GM19099 (cell line): ENCODE data around the gene ZSCAN9.

Source experiments
- POLR2A ChIP-seq: IDR thresholded peaks from 3 replicates; pipeline ENCODE4 v1.6.1; 2011; ENCODE audit warnings: low read depth; ENCODE audit not compliant: insufficient read length; ENCODE audit errors: extremely low read depth

Gene ZSCAN9

DNA sequence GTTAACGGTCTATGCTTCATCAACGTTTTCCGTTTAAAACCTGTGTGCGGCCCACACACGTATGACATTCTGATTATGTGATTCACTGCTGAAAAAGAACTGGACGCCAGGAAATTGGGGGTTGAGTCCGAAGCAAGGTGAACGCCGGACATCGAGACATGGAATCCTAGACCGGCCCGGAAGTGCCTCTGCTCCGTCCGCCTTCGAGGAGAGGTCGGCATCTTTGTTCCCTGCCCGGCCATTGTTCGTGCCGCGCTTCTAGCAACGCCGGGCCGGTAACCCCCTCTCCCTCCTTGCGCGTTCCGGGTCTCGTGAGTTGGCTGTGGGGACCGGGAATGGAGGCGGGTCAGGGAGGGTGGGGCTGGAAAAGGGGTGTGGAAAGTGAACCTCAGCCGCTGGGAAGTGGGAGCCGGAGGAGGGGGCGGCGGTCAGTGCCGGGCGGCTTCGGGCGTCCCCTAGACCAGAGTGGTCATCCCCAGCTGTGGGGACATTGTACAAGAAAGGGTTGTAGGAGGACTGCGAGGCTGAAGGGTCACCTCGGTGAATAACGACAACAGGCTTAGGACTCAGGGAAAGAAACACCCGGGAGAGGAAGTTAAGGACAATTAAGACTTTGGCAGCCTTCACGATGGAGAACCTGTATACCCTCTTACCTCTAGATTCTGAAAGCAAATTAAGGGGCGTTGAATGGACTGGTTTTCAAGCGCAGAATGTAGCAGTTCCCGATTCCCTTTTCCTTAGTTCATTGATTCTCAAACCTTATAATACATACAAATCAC is at the start of gene ZSCAN9:
Gene ZSCAN9 (plus strand): TSS at position 220 of the 779 bp plus-strand sequence. CDS start 1,810 bp downstream, outside the sequence.
- TF ChIP-seq POLR2A, result peak; percentile 85

DNA sequence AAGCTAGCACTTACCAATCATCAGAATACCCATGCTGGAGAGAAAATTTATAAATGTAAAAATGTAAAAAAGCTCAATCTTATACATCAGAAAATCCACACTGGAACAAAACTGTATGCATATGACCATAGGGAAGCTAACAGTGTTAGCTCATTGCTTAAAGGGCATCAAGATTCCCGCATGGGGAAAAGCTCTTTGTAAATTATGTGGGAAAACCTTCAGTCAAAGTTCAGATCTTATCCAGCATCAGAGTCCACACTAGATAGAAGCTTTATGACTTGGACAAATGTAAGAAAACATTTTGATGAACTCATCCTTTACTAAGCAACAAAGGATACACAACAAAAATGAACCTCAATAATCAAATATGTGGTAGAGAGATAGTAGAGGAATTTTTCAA is 48.7 kb upstream of the ZSCAN9 start:
- no peak for TF ChIP-seq POLR2A

DNA sequence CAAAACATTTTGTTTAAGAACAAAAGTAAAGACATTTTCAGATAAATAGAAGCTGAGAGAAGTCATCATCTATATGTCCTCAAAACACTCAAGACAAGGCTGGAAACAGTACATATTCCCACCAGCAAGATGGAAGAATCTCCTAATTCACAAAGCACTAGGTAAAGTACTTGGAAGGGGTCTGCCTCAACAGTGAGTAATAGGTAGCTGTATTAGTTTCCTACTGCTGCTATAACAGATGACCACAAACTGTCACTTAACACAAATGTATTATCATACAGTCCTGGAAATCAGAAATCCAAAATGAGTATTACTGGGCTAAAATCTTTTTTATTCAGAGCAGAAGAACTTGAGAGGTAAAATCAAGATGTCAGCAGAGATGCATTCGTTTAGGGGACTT is 42.8 kb upstream of the ZSCAN9 start:
- TF ChIP-seq POLR2A, result no peak

DNA sequence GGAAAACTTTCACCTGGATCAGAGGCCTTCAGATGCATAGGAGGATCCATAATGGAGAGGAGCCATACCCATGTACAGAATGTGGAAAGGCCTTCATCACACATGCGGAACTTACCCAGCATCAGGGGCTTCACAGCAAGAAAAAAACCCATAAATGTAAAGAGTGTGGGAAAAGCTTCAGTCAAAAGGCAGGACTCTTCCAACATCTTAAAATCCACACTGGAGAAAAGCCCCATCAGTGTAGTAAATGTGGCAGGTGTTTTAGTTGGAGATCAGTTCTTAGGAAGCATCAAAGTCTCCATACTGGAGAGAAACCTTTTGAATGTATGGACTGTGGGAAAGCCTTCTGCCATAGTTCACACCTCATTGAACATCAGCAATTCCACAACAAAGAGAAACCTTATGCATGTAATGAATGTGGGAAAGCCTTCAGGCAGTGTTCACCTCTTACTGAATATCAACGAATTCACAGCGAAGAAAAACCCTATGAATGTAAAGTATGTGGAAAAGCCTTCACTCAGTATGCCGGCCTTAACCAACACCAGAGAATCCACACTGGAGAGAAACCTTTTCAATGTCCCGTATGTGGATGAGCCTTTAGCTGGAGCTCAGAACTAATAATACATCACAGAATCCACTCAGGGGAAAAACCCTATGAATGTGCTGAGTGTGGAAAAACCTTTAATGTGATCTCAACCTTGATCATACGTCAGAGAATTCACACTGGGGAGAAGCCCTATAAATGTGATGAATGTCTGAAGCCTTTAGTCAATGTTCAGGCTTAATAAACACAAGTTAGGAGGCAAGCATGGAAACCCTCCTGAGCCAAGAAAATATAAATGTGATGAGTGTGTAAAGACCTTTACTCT is 36.7 kb upstream of the ZSCAN9 start:
- TF ChIP-seq POLR2A, result no peak

DNA sequence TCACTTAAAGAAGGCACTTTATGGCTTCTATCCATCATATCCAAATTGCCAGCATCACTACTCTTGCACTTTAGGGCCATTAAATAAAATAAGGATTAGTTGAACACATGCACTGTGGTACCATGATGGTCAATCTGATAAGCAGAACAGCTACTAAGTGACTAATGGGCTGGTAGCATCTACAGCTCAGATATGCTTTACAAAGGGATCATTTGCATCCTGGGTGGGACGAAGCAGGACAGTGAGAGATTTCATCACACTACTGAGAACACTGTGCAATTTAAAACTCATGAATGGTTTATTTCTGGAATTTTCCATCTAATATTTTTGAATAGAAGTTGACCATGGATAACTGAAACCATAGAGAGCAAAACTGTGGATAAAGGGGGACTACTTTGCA is 25.1 kb upstream of the ZSCAN9 start:
- no peak for TF ChIP-seq POLR2A

DNA sequence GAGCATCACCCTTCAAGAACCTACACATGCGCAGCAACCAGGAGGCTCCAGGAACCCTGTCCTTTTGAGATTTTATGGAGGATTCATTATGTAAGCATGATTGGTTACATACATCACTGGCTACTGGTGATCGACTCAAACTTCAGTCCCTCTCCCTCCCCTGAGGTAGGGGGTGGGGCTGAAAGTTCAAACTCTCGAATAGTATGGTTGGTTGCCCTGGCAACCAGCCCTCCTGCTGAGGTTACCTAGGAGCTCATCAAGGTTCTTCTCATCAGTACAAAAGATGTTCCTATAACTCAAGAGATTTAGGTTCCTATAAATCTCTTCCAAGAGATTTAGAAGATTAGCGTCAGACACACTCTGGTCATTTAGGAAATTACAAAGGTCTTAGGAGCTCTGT is 21.9 kb upstream of the ZSCAN9 start:
- TF ChIP-seq POLR2A, result no peak

DNA sequence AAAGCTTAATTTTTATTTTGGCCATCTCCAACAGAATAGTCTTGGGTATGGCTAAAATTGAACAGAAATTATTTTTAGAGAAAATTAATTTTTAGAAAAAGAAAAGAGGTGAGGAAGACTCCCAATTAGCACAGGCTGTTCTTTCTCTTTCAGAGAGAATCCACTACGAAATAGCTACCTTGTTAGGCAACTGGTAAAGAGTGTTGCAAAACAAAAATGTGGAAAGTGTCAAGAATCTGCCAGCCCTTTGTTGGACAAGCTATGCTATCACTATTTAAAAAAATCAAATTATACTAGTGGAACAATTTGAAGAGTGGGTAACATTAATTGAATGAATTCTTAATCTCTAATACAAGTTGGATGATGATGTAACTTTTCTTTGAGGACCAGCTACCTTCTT is 19.2 kb upstream of the ZSCAN9 start:
- TF ChIP-seq POLR2A, result no peak

DNA sequence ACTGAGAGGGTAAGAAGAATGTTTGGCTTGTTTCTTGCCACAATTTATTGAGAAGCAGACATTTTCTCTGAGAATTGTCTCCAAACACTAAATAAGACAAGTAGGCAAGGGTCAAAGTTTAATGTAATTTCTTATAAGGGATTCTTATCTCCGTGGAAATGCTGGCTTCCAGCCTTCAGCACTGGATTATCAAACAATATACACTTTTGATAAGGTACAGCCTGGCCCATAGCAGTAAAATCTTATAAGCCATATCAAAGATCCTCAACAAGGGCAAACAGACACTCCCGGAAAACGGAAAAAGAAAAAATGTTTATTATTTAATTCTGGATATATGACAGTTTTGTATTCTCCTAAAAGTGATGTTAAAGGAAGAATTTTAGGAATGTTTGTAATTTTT is 18.5 kb upstream of the ZSCAN9 start:
- no peak for TF ChIP-seq POLR2A

DNA sequence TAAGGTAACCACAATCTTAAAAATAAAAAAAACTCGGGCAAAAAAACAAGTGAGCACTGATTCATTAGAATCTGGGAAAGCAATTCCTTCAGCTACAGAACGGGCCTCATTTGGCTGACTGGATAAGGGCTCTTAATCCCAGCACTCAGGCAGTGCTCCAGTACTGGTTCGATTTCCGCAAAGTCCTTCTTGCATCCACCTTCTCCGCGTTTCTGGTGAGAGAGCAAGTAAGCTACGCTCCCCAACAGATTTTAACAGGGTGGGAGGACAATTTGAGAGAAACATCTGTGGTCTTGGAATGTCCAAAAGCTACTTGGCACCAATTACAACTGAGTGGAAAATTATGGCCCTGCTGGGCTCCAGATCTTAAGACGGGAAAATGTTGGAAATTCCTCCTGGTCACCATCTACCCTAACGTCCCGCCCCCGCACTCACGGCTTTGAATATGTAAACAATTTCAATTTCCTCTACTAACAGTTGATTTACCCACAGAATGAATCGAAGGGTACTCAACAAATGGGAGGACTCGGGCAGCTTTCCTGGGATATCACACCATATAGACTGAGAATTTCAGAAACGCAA is 18.1 kb upstream of the ZSCAN9 start:
- no peak for TF ChIP-seq POLR2A

DNA sequence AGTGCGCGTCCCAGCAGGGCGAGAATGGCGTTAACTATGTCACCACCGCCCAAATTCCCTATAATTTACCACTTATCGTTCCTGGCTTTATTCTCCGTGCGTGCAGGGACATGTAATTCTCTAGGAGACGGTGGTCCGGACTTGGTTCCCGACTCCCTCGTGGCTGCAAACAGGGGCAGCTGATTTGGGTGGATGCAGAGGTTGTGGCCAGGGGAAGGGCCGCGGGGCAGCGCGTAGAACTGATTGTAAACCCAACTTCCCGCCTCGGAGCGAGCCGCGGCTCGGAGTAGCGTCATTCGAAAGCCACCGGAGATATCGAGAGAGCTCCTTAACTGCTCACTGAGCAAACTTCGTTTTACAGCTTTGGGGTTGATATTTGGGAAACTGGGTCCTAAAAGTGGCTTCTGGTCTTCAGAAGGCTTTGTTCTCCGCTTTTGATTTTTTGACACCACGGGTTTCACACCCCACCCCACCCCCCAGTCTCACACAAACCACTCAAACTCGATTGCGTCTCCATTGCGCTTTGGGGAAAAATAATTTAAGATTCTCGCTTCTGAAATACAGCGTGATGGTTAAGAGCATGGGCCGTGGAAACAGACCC is 17.5 kb upstream of the ZSCAN9 start:
- no peak for TF ChIP-seq POLR2A

DNA sequence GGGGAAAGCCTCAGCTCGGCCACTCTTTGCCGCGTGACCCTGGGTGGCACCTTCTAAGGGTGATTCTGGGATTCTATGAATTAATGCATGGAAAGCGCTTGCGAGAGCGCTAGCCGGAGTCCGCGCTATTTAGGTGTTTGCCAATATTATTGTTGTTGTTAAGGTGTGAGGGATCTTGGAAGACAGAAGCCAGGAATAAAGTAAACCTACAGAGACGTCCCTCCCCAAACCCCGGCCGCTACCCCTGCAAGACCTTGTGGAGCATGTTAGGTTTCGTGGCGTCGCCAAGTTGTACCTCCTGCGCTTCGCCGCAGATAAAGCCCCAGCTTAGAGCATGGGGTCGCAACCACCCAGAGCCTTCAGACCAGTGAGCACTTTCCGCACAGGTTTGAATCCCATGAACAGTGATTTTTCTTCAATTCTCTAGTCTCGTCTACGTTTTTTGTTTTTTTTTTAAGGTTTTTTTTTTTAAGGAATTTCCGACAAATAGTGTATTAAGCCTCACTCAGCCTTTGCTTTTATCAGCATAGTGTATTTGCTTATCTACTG is 16.9 kb upstream of the ZSCAN9 start:
- TF ChIP-seq POLR2A, result no peak

DNA sequence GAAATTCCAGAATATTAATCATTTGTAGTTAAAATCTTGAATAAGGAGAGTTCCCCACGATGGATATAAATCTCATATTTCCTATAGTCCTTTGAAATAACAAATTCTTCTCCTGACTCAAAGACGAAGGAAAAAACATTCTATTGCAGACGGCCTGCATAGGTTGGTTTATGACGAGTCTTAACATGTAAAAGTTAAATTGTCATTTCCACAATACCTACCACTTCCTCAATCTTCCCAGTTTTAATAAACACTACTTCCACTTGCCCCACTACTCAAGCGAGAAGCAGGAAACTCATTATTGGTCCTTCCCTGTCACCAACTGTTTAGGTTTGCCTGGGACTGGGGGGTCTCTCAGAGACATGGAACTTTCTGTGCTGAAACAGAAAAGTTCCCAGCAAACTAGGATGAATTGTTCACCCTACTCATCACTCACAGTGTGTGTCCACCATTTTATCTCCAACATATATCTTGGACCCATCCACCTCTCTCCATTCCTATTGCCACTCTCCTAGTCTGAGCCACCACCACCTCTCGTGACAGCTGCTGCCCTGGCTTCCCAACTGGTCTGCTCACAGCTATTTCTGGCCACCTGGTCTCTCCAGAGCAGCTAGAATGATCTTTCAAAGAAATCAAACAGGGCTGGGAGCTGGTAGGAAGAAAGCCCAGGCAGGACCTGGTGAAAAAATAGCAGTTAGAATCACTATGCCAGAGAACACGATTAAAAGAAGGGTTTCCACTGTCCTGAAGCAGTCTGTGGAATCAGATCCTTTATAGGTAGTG is 15.1 kb upstream of the ZSCAN9 start:
- TF ChIP-seq POLR2A, result no peak

DNA sequence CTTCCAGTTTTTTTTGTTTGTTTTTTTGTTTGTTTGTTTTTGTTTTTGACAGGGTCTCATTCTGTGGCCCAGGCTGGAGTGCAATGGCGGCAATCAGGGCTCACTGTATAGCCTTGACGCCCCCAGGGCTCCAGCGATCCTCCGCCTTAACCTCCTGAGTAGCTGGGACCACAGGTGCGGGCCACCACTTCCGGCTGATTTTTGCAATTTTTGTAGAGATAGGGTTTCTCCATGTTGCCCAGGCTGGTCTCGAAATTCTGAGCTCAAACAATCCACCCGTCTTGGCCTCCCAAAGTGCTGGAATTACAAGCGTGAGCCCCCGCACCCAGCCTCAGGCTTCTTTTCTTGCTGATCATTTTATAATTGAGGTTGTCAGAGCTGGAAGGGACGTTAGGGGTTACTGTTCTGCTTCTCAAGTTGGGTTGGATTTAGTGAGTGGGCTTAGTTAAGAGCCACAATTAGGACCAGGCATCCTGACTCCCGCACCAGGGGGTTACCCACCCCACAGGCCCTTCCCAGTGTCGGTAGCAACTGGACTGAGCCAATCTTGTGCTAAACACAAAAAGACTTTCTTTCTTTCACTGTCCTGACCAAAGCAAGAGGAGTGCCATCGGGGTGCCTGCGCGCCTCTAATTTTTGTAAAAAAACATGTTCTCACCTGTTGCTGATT is 13.1 kb upstream of the ZSCAN9 start:
- peak; percentile 6 for TF ChIP-seq POLR2A
